Measurements from ENCODE around the gene ZNF385D.
"Not testable (repeated sequence)": the region's sequence is repeated elsewhere in the genome, so short reads cannot be mapped to it uniquely, and the experiment has no call there.

ZNF385D gene

GRCh38 chr3:21392526-21392925 is 358.5 kb downstream of the ZNF385D start:
- no peak for DNase-seq (ENCODE audit: low spot score)
- TF ChIP-seq CTCF (IDR thresholded peaks at IDR 0.05; ENCODE audit: extremely low read depth, insufficient read depth, missing control alignments) = no peak
- in situ Hi-C loops (cut with MboI; ENCODE audit: low pct_unique_long_range_greater_than_20kb, low sequenced_read_pairs, unreplicated experiment) = no loop called here

GRCh38 chr3:21390856-21391255 is 360.2 kb downstream of the ZNF385D start:
- TF ChIP-seq CTCF (IDR thresholded peaks at IDR 0.05; ENCODE audit: extremely low read depth, insufficient read depth, missing control alignments) = no peak
- in situ Hi-C loops (cut with MboI; ENCODE audit: low pct_unique_long_range_greater_than_20kb, low sequenced_read_pairs, unreplicated experiment) = no loop called here
- DNase-seq (ENCODE audit: low spot score) = no peak

GRCh38 chr3:21390136-21390535 is 360.9 kb downstream of the ZNF385D start:
- in situ Hi-C loops (cut with MboI; ENCODE audit: low pct_unique_long_range_greater_than_20kb, low sequenced_read_pairs, unreplicated experiment) = no loop called here
- no peak for TF ChIP-seq CTCF (IDR thresholded peaks at IDR 0.05; ENCODE audit: extremely low read depth, insufficient read depth, missing control alignments)
- no peak for DNase-seq (ENCODE audit: low spot score)

- DNase-seq (ENCODE audit: low spot score); in situ Hi-C loops (cut with MboI; ENCODE audit: low pct_unique_long_range_greater_than_20kb, low sequenced_read_pairs, unreplicated experiment): not testable (repeated sequence)
These were observed 363.7 kb downstream of the ZNF385D start for GRCh38 chr3:21387142-21387826.

- in situ Hi-C loops (cut with MboI; ENCODE audit: low pct_unique_long_range_greater_than_20kb, low sequenced_read_pairs, unreplicated experiment); DNase-seq (ENCODE audit: low spot score): not testable (repeated sequence)
These were observed 373.0 kb downstream of the ZNF385D start for GRCh38 chr3:21378036-21378435.

- in situ Hi-C loops (cut with MboI; ENCODE audit: low pct_unique_long_range_greater_than_20kb, low sequenced_read_pairs, unreplicated experiment) = no loop called here
- DNase-seq (ENCODE audit: low spot score) = no peak
- no peak for TF ChIP-seq CTCF (IDR thresholded peaks at IDR 0.05; ENCODE audit: extremely low read depth, insufficient read depth, missing control alignments)
These were observed 373.8 kb downstream of the ZNF385D start for GRCh38 chr3:21377071-21377769.

GRCh38 chr3:21372316-21372715 is 378.7 kb downstream of the ZNF385D start:
- TF ChIP-seq CTCF (IDR thresholded peaks at IDR 0.05; ENCODE audit: extremely low read depth, insufficient read depth, missing control alignments) = no peak
- no peak for DNase-seq (ENCODE audit: low spot score)
- in situ Hi-C loops (cut with MboI; ENCODE audit: low pct_unique_long_range_greater_than_20kb, low sequenced_read_pairs, unreplicated experiment) = no loop called here

Measured in GM13977 (cell line).